T-cell (primary cell): ENCODE data around the gene ITSN1. TPM values are rescaled to one million over a fixed set of nuclear protein-coding genes. Genes with fewer than 3 reads are reported as not detected.

Experiments
- ATAC-seq, 4 experiments: fragments of 200-7000 bp in 3 of 4; fragments of 150-1000 bp in 1 of 4; cut with Tn5 transposase; replicated peaks in 1 of 4; 1 replicate in 3 of 4; 2 replicates in 1 of 4; pipeline ENCODE4 v1.10.0; 2021; ENCODE audit warnings: moderate library complexity in 3 of 4, mild to moderate bottlenecking in 2 of 4, moderate number of reproducible peaks in 1 of 4
- CTCF ChIA-PET, 2 donors: fragments of 300-600 bp; sonication (Branson Sonifier 250); formaldehyde crosslinking; loops; one replicate each; lab custom pipeline; 2022; ENCODE audit warnings: antibody characterized with exemption in 2 of 2; lab: Charles Lee
- POLR2A ChIA-PET, 2 donors: fragments of 300-600 bp; sonication (Branson Sonifier 250); formaldehyde crosslinking; loops; one replicate each; lab custom pipeline; 2022; ENCODE audit warnings: antibody characterized with exemption in 2 of 2; lab: Charles Lee
- DNase-seq, 35 experiments: peaks; one replicate each; pipeline versions ENCODE4 v3.0.0 to v3.0.0-alpha.2; 2013 to 2023
- H3K27ac ChIP-seq: one replicate; pipeline ENCODE4 v1.5.1; 2013; ENCODE audit warnings: low read length
- H3K27me3 ChIP-seq, 2 experiments: replicated peaks in 1 of 2; 1 replicate in 1 of 2; 2 replicates in 1 of 2; pipeline versions ENCODE4 v1.6.1 to v1.7.0; 2013; ENCODE audit warnings: low read length in 1 of 2, mixed read lengths in 1 of 2; ENCODE audit not compliant: control insufficient read depth in 2 of 2, insufficient read depth in 2 of 2; ENCODE audit errors: extremely low read depth in 1 of 2
- H3K36me3 ChIP-seq, 2 donors: 1 replicate in 1 of 2; 2 replicates in 1 of 2; pipeline versions ENCODE4 v1.6.1 to v1.7.0; 2013; ENCODE audit warnings: low read length in 1 of 2; ENCODE audit not compliant: control insufficient read depth in 2 of 2, insufficient read depth in 1 of 2; ENCODE audit errors: extremely low read depth in 1 of 2
- H3K4me1 ChIP-seq, 2 experiments: 1 replicate in 1 of 2; 2 replicates in 1 of 2; pipeline versions ENCODE4 v1.6.1 to v1.7.0; 2013; ENCODE audit warnings: low read length in 2 of 2, mixed read lengths in 1 of 2; ENCODE audit not compliant: insufficient read depth in 2 of 2, control insufficient read depth in 1 of 2; ENCODE audit errors: extremely low read depth in 1 of 2
- H3K4me3 ChIP-seq, 2 donors: 1 replicate in 1 of 2; 2 replicates in 1 of 2; pipeline versions ENCODE4 v1.5.1 to v1.7.0; 2013; ENCODE audit warnings: mild to moderate bottlenecking in 2 of 2, low read length in 1 of 2, moderate library complexity in 1 of 2; ENCODE audit not compliant: control insufficient read depth in 1 of 2; ENCODE audit errors: extremely low read depth in 1 of 2
- H3K9me3 ChIP-seq: 2 replicates; pipeline ENCODE4 v1.7.0; 2013
- H3K27ac Mint-ChIP-seq, 2 donors: one replicate each; pipeline ENCODE4 v1.8.0; 2020 to 2021; ENCODE audit warnings: mild to moderate bottlenecking in 2 of 2, mixed read lengths in 2 of 2
- H3K27me3 Mint-ChIP-seq, 2 donors: one replicate each; pipeline ENCODE4 v1.8.0; 2021 to 2022; ENCODE audit warnings: mixed read lengths in 2 of 2
- H3K36me3 Mint-ChIP-seq: one replicate; pipeline ENCODE4 v1.8.0; 2021; ENCODE audit warnings: mixed read lengths
- H3K4me1 Mint-ChIP-seq, 3 donors: one replicate each; pipeline ENCODE4 v1.8.0; 2020 to 2022; ENCODE audit warnings: mixed read lengths in 3 of 3, mild to moderate bottlenecking in 1 of 3
- H3K4me3 Mint-ChIP-seq, 3 donors: one replicate each; pipeline ENCODE4 v1.8.0; 2020 to 2022; ENCODE audit warnings: mild to moderate bottlenecking in 3 of 3, mixed read lengths in 3 of 3, moderate library complexity in 3 of 3
- H3K9me3 Mint-ChIP-seq, 3 donors: one replicate each; pipeline ENCODE4 v1.8.0; 2020 to 2022; ENCODE audit warnings: mixed read lengths in 3 of 3
- WGBS: methylation state at CpG from one replicate; pipeline ENCODE4 v1.1.5; 2013; ENCODE audit warnings: missing lambda C conversion rate; ENCODE audit not compliant: insufficient coverage; 5-methylcytosine and 5-hydroxymethylcytosine counted together
- total RNA-seq, 35 experiments: library from RNA in 6 of 35; stranded (reverse) in 6 of 35; fragments of 120-200 nt in 1 of 35; gene quantifications; one replicate each; pipeline versions ENCODE4 v1.2.1 to v1.2.4 and lab custom pipeline; 2013 to 2026

ITSN1 gene
- total RNA-seq, 5 donors from 2014 or later (not counting 1 experiment from before 2014, with no cell fraction given), result 2.3 to 3.9 (median 3.0) TPM

DNA sequence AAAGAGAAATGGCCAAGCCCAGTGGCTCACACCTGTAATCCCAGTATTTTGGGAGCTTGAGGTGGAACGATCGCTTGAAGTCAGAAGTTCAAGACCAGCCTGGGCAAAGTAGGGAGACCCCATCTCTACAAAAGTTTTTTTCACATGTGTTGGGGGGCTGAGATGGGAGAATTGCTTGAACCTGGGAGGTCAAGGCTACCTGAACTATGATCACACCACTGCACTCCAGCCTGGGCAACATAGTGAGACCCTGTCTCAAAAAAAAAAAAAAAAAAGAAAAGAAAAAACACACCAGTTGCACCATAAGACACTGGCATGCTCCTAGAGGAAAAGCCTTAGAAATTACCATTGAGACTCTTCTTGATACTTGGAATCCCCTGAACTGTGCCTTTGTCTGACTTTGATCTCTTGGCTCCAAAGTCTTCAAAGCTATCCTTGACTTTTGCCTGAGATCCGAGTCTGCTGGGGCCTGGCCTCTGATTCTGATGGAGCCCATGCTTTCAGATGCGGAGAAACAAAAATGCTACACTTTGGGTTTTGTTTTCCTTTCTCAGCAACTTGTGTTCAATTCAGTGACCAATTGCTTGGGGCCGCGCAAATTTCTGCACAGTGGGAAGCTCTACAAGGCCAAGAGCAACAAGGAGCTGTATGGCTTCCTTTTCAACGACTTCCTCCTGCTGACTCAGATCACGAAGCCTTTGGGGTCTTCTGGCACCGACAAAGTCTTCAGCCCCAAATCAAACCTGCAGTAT is 239.6 kb downstream of the ITSN1 start:
- CTCF ChIA-PET, result no interaction called here
- Mint-ChIP-seq H3K4me1 (no peaks in the 10 kb centered on the region), H3K27me3 (peaks cover 3 to 7% of the 10 kb centered on the region in 2 donors), H3K4me3 (no peak overlapping the region), H3K36me3 (no peaks in the 10 kb centered on the region), H3K9me3 (no peaks in the 10 kb centered on the region), H3K27ac (no peak overlapping the region)
- ATAC-seq (no peak), DNase-seq (no peak)
- Histone ChIP-seq H3K27ac (no peak overlapping the region), H3K9me3 (no peaks in the 10 kb centered on the region), H3K4me1 (no peaks in the 10 kb centered on the region), H3K36me3 (no peaks in the 10 kb centered on the region), H3K4me3 (no peak overlapping the region), H3K27me3 (peaks cover 0 to 21% of the 10 kb centered on the region in 2 experiments)
- 87% methylated on average over 4 of the region's 9 CpGs for WGBS
- POLR2A ChIA-PET, result no interaction called here

- Histone ChIP-seq H3K36me3 (no peaks in the 10 kb centered on the region), H3K4me1 (no peaks in the 10 kb centered on the region), H3K27ac (no peak overlapping the region), H3K9me3 (no peaks in the 10 kb centered on the region), H3K4me3 (no peak overlapping the region), H3K27me3 (peaks cover 0 to 21% of the 10 kb centered on the region in 2 experiments)
- no peak for ATAC-seq
- Mint-ChIP-seq H3K9me3 (no peaks in the 10 kb centered on the region), H3K36me3 (no peaks in the 10 kb centered on the region), H3K27ac (no peak overlapping the region), H3K4me1 (no peaks in the 10 kb centered on the region), H3K27me3 (peaks cover 3 to 7% of the 10 kb centered on the region in 2 donors), H3K4me3 (no peak overlapping the region)
- WGBS, result 91% methylated on average over 7 of the region's 12 CpGs
- DNase-seq, result no peak
- CTCF ChIA-PET, result no interaction called here
- POLR2A ChIA-PET, result no interaction called here
Measured at GRCh38 chr21:33883118-33883517, 240.8 kb downstream of the ITSN1 start.

GRCh38 chr21:33884376-33885171 is 242.3 kb downstream of the ITSN1 start:
- Histone ChIP-seq H3K27me3 (peaks cover 0 to 21% of the 10 kb centered on the region in 2 experiments), H3K9me3 (no peaks in the 10 kb centered on the region), H3K4me3 (no peak overlapping the region), H3K4me1 (no peaks in the 10 kb centered on the region), H3K36me3 (no peaks in the 10 kb centered on the region), H3K27ac (no peak overlapping the region)
- H3K4me3 Mint-ChIP-seq, result no peak overlapping the region
- ATAC-seq (no peak), DNase-seq (no peak)
- H3K9me3 Mint-ChIP-seq, result no peaks in the 10 kb centered on the region
- H3K27ac Mint-ChIP-seq, result no peak overlapping the region
- peaks cover 0 to 5% of the 10 kb centered on the region in 2 donors for H3K27me3 Mint-ChIP-seq
- ChIA-PET POLR2A (no interaction called here), CTCF (no interaction called here)
- H3K4me1 Mint-ChIP-seq, result no peaks in the 10 kb centered on the region
- WGBS, result 82% methylated on average over 14 of the region's 20 CpGs
- H3K36me3 Mint-ChIP-seq, result no peaks in the 10 kb centered on the region

DNA sequence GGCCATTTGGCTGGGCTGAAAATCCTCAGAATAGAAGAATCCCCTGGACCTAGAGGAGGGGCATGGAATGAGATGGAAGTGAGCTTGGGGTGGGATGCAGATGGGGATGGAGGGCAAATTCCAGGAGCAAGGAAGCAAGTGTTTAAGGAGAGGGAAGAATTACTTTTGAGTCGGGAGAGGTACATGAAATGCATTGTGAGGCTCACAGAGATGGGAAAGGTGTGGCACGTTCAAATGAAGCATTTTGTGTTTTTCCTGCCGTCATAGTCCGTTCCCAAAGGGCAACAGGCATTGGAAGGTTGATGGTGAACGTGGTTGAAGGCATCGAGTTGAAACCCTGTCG is 242.8 kb downstream of the ITSN1 start:
- no peak overlapping the region for H3K27ac ChIP-seq
- DNase-seq, result no peak
- ChIA-PET CTCF (no interaction called here), POLR2A (no interaction called here)
- Mint-ChIP-seq H3K27ac (no peak overlapping the region), H3K36me3 (no peaks in the 10 kb centered on the region), H3K4me1 (no peaks in the 10 kb centered on the region), H3K27me3 (peaks cover 0 to 5% of the 10 kb centered on the region in 2 donors), H3K9me3 (no peaks in the 10 kb centered on the region), H3K4me3 (no peak overlapping the region)
- no peak overlapping the region for H3K4me3 ChIP-seq
- no peaks in the 10 kb centered on the region for H3K9me3 ChIP-seq
- H3K4me1 ChIP-seq, result no peaks in the 10 kb centered on the region
- ATAC-seq, result no peak
- no peaks in the 10 kb centered on the region for H3K36me3 ChIP-seq
- H3K27me3 ChIP-seq, result peaks cover 0 to 21% of the 10 kb centered on the region in 2 experiments
- 74% methylated on average over 2 of the region's 7 CpGs for WGBS

- H3K4me1 ChIP-seq, result no peaks in the 10 kb centered on the region
- H3K27ac Mint-ChIP-seq, result no peak overlapping the region
- no peaks in the 10 kb centered on the region for H3K9me3 Mint-ChIP-seq
- WGBS, result 88% methylated on average over 9 of the region's 11 CpGs
- no peak for ATAC-seq
- H3K36me3 Mint-ChIP-seq, result no peaks in the 10 kb centered on the region
- peaks cover 0 to 17% of the 10 kb centered on the region in 2 experiments for H3K27me3 ChIP-seq
- no peaks in the 10 kb centered on the region for H3K36me3 ChIP-seq
- no peak overlapping the region for H3K4me3 ChIP-seq
- no peak overlapping the region for H3K27ac ChIP-seq
- CTCF ChIA-PET, result interaction anchor here in 1 of 2 donors (0.7 kb wide), 1 partner anchor 1809 kb away, joined by 6 read pairs; no protein-coding TSS in a partner anchor
- no peaks in the 10 kb centered on the region for H3K4me1 Mint-ChIP-seq
- no peak for DNase-seq
- H3K4me3 Mint-ChIP-seq, result no peak overlapping the region
- peaks cover 0 to 5% of the 10 kb centered on the region in 2 donors for H3K27me3 Mint-ChIP-seq
- POLR2A ChIA-PET, result no interaction called here
- no peaks in the 10 kb centered on the region for H3K9me3 ChIP-seq
Measured at GRCh38 chr21:33886321-33886720, 244.0 kb downstream of the ITSN1 start.

GRCh38 chr21:33890187-33890586 is 247.9 kb downstream of the ITSN1 start:
- 89% methylated on average over 3 of the region's 5 CpGs for WGBS
- no peaks in the 10 kb centered on the region for H3K9me3 ChIP-seq
- no peaks in the 10 kb centered on the region for H3K36me3 ChIP-seq
- H3K36me3 Mint-ChIP-seq, result no peaks in the 10 kb centered on the region
- no peak overlapping the region for H3K27ac Mint-ChIP-seq
- H3K4me3 ChIP-seq, result no peak overlapping the region
- no peaks in the 10 kb centered on the region for H3K9me3 Mint-ChIP-seq
- H3K4me3 Mint-ChIP-seq, result no peak overlapping the region
- CTCF ChIA-PET, result no interaction called here
- H3K4me1 ChIP-seq, result peaks cover 3 to 7% of the 10 kb centered on the region in 2 experiments
- H3K4me1 Mint-ChIP-seq, result peaks cover 8 to 13% (median 11%) of the 10 kb centered on the region in 3 donors
- DNase-seq (no peak), ATAC-seq (no peak)
- no peak overlapping the region for H3K27ac ChIP-seq
- peaks cover 0 to 16% of the 10 kb centered on the region in 2 experiments for H3K27me3 ChIP-seq
- POLR2A ChIA-PET, result no interaction called here
- H3K27me3 Mint-ChIP-seq, result peaks cover 0 to 8% of the 10 kb centered on the region in 2 donors
